RWPE1 (cell line): Measurements from ENCODE around the gene DTYMK.

Experiments used
- CTCF ChIA-PET: fragments of 350-600 bp; sonication (Branson Sonifier 250); formaldehyde crosslinking; extraction: SDS; loops from one replicate; lab custom pipeline; 2021; lab: Yijun Ruan, JAX
- POLR2A ChIA-PET: fragments of 400-600 bp; formaldehyde crosslinking; extraction: SDS; loops from one replicate; lab custom pipeline; 2020; ENCODE audit warnings: antibody characterized with exemption; ENCODE audit not compliant: low non-redundant PET; lab: Yijun Ruan, JAX
- DNase-seq: peaks from one replicate; pipeline ENCODE4 v3.0.0; 2012; ENCODE audit warnings: low spot score
- H3K27ac ChIP-seq: fragments of 450-650 bp; 2 replicates; pipeline ENCODE4 v1.5.1; 2017
- CTCF ChIP-seq: fragments of 450-650 bp; conservative IDR thresholded peaks from 2 replicates; pipeline ENCODE4 v1.5.1; 2017; ENCODE audit warnings: low read depth, mild to moderate bottlenecking

Gene DTYMK

GRCh38 chr2:241686650-241687425, at the start of gene DTYMK:
TSS of gene DTYMK (minus strand) at chr2:241686815. CDS start at chr2:241686783, 32 bp downstream.
- ChIA-PET POLR2A (interaction anchor here (0.6 to 1.0 kb wide), 3 partner anchors 15 to 288 kb away, joined by 3 to 13 read pairs (median 3); partner anchors contain the start of gene ING5), CTCF (interaction anchor here (0.6 kb wide), 1 partner anchor 25 kb away, joined by 4 read pairs; no protein-coding TSS in a partner anchor)
- peak within 1 kb of the TSS; percentile 82 for H3K27ac ChIP-seq
- TF ChIP-seq CTCF: no peak
- peak; percentile 97 for DNase-seq

- DNase-seq: no peak
- H3K27ac ChIP-seq: peak overlapping the region; percentile 96
- POLR2A ChIA-PET: interaction anchor here (0.6 kb wide), 2 partner anchors 18 to 39 kb away, joined by 3 read pairs; no protein-coding TSS in a partner anchor
- CTCF ChIA-PET: interaction anchor here (0.7 kb wide), 2 partner anchors 80 to 136 kb away, joined by 3 read pairs; no protein-coding TSS in a partner anchor
- no peak for TF ChIP-seq CTCF
These were observed 49.5 kb upstream of the DTYMK start for GRCh38 chr2:241736111-241736510.

GRCh38 chr2:241734467-241735208, 48.0 kb upstream of the DTYMK start, which contains the start of gene D2HGDH:
TSS of gene D2HGDH (plus strand) at chr2:241734630. CDS start at chr2:241735225, 595 bp downstream.
- H3K27ac ChIP-seq: peak within 1 kb of the TSS; percentile 96
- DNase-seq: peak; percentile 90
- ChIA-PET POLR2A (interaction anchor here (0.5 to 2.9 kb wide), 3 partner anchors 29 to 150 kb away, joined by 3 to 15 read pairs (median 7); partner anchors contain the start of gene ING5), CTCF (interaction anchor here (0.7 to 1.1 kb wide), 2 partner anchors 25 to 144 kb away, joined by 3 read pairs; no protein-coding TSS in a partner anchor)
- no peak for TF ChIP-seq CTCF

- POLR2A ChIA-PET: interaction anchor here (1.6 to 2.9 kb wide), 2 partner anchors 33 to 150 kb away, joined by 3 to 15 read pairs; partner anchors contain the start of gene ING5
- peak overlapping the region; percentile 96 for H3K27ac ChIP-seq
- CTCF ChIA-PET: interaction anchor here (0.7 to 1.1 kb wide), 2 partner anchors 24 to 144 kb away, joined by 3 read pairs; no protein-coding TSS in a partner anchor
- DNase-seq: no peak
- no peak for TF ChIP-seq CTCF
These were observed 47.5 kb upstream of the DTYMK start for GRCh38 chr2:241734208-241734466.

- DNase-seq: peak; percentile 61
- no peak for TF ChIP-seq CTCF
- POLR2A ChIA-PET: interaction anchor here (1.6 to 2.9 kb wide), 2 partner anchors 32 to 151 kb away, joined by 3 to 15 read pairs; partner anchors contain the start of gene ING5
- CTCF ChIA-PET: interaction anchor here (0.6 to 1.1 kb wide), 2 partner anchors 24 to 43 kb away, joined by 3 to 6 read pairs; partner anchors contain the start of gene GAL3ST2
- H3K27ac ChIP-seq: peak overlapping the region; percentile 96
These were observed 47.0 kb upstream of the DTYMK start for GRCh38 chr2:241733391-241734207.
